BLaER1 (cell line): ENCODE measurements around the gene NMNAT2.

Experiments
- H3K27ac ChIP-seq: shearing (Covaris generic); formaldehyde crosslinking; 2 replicates; pipeline ENCODE4 v1.8.1; 2022
- H3K27me3 ChIP-seq: shearing (Covaris generic); formaldehyde crosslinking; 2 replicates; pipeline ENCODE4 v1.8.1; 2022
- H3K36me3 ChIP-seq: shearing (Covaris generic); formaldehyde crosslinking; 2 replicates; pipeline ENCODE4 v1.8.1; 2022
- H3K4me1 ChIP-seq: shearing (Covaris generic); formaldehyde crosslinking; 2 replicates; pipeline ENCODE4 v1.8.1; 2022
- H3K4me2 ChIP-seq: shearing (Covaris generic); formaldehyde crosslinking; 2 replicates; pipeline ENCODE4 v1.8.1; 2022
- H3K4me3 ChIP-seq: shearing (Covaris generic); formaldehyde crosslinking; 2 replicates; pipeline ENCODE4 v1.8.1; 2022
- H3K9ac ChIP-seq: shearing (Covaris generic); formaldehyde crosslinking; 2 replicates; pipeline ENCODE4 v1.8.1; 2022
- H3K9me3 ChIP-seq: shearing (Covaris generic); formaldehyde crosslinking; 2 replicates; pipeline ENCODE4 v1.8.1; 2022
- H4K20me1 ChIP-seq: shearing (Covaris generic); formaldehyde crosslinking; 2 replicates; pipeline ENCODE4 v1.8.1; 2022
- Cebpa-rat ChIP-seq: shearing (Covaris generic); IDR thresholded peaks from 2 replicates; pipeline ENCODE4 v1.8.1; 2022

The NMNAT2 gene

DNA sequence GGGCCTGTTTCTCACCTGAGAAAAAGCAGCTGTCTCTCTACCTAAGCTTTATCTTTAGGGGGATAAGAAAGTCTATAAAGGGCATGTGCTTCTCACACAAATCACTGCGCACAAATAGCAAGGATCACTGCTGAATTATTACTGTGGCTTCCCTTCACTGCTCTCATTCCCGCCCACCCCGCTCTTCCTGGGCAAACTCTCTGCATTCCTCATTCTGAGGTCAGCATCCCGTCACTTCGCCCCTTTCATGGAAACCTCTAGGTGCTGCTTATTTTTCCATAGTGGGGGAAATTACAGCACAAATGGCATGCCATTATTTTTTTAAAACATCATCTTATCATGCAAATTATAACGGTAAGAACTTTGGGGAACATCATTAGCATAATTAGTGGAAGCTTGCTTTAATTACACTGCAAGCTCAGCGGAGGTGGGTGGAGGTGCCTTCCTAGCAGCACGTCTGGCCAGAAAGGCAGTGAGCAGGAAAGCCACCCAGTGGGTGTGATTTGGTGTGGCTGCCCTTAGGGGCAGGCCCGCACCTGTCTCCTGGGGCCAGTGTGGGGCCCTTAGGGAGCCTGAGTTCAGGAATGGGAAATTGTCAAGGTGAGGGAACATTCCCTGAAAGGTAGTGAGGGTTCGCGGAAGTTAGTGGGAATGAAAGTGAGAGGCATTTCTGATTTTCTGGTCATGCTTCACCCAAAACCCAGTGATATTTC, 126.2 kb downstream of the NMNAT2 start:
- no peaks in the 10 kb centered on the region for H3K36me3 ChIP-seq
- no peak overlapping the region for H3K9ac ChIP-seq
- H3K27me3 ChIP-seq: no peaks in the 10 kb centered on the region
- H3K4me3 ChIP-seq: no peak overlapping the region
- no peaks in the 10 kb centered on the region for H3K4me1 ChIP-seq
- no peaks in the 10 kb centered on the region for H3K9me3 ChIP-seq
- TF ChIP-seq Cebpa-rat: no peak
- no peak overlapping the region for H3K27ac ChIP-seq
- H4K20me1 ChIP-seq: no peaks in the 10 kb centered on the region
- no peak overlapping the region for H3K4me2 ChIP-seq

DNA sequence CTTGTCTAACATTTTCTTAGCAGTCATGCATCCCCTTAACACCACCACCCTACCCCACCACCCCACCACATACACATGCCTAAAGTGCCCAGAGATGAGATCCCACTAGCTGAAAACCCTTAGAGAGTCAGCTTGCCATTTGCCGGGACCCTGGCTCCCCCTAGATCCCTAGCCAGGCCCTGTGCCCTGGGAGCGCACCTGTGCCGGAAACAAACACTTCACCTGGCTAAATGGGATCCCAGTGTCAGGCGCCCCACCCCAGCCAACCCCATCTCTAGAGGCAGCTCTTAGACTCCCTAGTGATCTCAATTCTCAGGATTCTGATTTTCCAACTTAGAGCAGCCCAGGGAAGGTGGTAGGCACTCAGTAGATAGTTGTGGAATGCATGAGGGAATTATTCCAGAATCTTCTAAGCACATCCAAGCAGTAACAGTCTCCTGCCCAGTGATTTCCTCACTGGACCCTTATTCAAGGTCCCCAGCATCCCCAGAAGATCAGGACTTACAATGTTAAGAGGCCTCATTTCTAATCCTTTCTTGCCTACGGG, 126.9 kb downstream of the NMNAT2 start:
- Histone ChIP-seq H4K20me1 (no peaks in the 10 kb centered on the region), H3K4me2 (no peak overlapping the region), H3K36me3 (no peaks in the 10 kb centered on the region), H3K27me3 (no peaks in the 10 kb centered on the region), H3K4me1 (no peaks in the 10 kb centered on the region), H3K27ac (no peak overlapping the region), H3K9ac (no peak overlapping the region), H3K9me3 (no peaks in the 10 kb centered on the region), H3K4me3 (no peak overlapping the region)
- no peak for TF ChIP-seq Cebpa-rat

DNA sequence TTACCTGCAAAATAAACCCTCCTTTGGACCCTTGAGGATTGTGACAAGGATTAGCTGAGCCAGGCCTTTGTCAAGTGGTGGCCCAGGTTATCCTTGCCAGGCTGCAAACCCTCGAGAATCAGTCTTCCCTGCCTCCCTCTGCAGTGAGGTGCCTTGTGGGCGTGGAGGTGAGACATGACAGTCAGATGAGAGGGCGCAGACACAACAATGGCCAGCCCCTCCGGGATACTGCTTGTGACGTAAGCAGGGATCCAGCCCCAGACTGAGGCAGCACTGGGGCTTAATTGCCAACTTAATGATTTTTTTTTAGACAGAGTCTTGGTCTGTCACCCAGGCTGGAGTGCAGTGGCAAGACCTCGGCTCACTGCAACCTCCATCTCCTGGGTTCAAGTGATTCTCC, 127.6 kb downstream of the NMNAT2 start:
- Histone ChIP-seq H3K4me3 (no peak overlapping the region), H3K9ac (no peak overlapping the region), H3K4me2 (no peak overlapping the region), H3K27me3 (no peaks in the 10 kb centered on the region), H3K36me3 (no peaks in the 10 kb centered on the region), H3K4me1 (no peaks in the 10 kb centered on the region), H3K9me3 (no peaks in the 10 kb centered on the region), H4K20me1 (no peaks in the 10 kb centered on the region), H3K27ac (no peak overlapping the region)
- no peak for TF ChIP-seq Cebpa-rat

DNA sequence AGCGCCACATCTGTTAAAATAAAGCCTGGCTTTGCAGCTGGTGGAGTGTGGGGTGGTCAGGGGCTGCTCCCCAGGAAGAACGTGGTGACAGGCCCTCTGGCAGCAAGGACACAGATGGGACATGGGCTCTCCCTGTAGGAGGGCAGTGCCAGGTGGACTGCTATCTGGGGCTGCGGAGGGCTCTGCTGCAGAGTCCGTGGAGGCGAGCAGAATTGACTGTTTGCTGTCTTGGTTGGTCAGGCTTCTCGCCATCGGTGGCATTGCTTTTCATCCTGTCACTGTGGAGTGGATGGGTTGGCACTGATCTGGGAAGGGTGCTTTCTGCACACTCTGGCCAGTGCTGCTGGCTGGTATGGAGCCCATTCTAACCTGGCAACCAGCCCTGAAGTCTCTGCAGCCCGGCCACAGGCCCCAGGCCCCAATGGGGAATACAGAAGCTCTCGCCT, 129.1 kb downstream of the NMNAT2 start:
- H3K36me3 ChIP-seq: no peaks in the 10 kb centered on the region
- H3K4me1 ChIP-seq: no peaks in the 10 kb centered on the region
- no peak for TF ChIP-seq Cebpa-rat
- H3K4me3 ChIP-seq: no peak overlapping the region
- no peaks in the 10 kb centered on the region for H4K20me1 ChIP-seq
- no peaks in the 10 kb centered on the region for H3K27me3 ChIP-seq
- H3K4me2 ChIP-seq: no peak overlapping the region
- no peaks in the 10 kb centered on the region for H3K9me3 ChIP-seq
- no peak overlapping the region for H3K27ac ChIP-seq
- no peak overlapping the region for H3K9ac ChIP-seq

DNA sequence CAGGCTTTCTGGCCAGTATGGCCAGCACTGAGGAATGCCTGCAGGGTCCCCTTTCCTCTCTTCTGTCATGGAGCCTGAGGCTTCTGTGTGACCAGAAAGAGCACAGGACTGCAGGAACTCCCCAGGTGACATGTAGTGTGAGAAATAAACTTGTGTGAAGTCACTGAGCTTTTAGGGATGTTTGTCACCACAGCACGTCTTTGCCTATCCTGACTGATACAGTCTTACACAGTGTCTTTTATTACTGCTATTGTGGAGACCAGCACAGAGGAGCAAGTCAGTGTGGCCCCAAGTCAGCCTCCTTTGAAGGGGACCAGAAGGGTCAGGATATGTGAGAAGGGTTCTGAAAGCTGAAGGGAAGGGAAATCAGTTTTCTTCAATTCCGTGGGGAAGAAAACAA, 129.6 kb downstream of the NMNAT2 start:
- Histone ChIP-seq H3K9me3 (no peaks in the 10 kb centered on the region), H3K27me3 (no peaks in the 10 kb centered on the region), H3K27ac (no peak overlapping the region), H4K20me1 (no peaks in the 10 kb centered on the region), H3K4me1 (no peaks in the 10 kb centered on the region), H3K9ac (no peak overlapping the region), H3K36me3 (no peaks in the 10 kb centered on the region), H3K4me2 (no peak overlapping the region), H3K4me3 (no peak overlapping the region)
- TF ChIP-seq Cebpa-rat: no peak

DNA sequence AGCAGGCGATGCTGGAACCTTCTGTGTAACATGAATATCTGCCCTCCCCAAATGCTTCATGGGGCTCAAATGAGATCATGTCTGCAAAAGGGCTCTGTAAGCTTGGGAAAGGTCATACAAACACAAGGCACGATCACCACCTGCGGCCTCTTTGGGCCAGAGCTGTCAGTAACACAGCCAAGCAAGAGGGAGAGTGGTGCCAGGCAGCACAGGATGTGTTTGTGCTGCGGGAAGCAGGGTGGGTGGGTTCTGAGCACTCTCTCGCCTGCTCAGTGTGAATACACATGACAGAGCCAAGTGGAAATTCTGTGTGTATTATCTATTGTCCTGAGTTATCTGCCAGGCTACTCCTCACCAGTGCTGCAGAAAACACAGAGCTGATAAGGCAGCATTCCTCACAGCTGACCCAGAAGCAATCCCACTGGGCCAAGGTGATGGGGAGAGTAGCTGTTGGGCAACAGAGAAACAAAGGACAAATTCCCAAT, 130.9 kb downstream of the NMNAT2 start:
- Histone ChIP-seq H3K36me3 (no peaks in the 10 kb centered on the region), H3K27ac (no peak overlapping the region), H3K4me3 (no peak overlapping the region), H4K20me1 (no peaks in the 10 kb centered on the region), H3K27me3 (no peaks in the 10 kb centered on the region), H3K9me3 (no peaks in the 10 kb centered on the region), H3K4me1 (no peaks in the 10 kb centered on the region), H3K4me2 (no peak overlapping the region), H3K9ac (no peak overlapping the region)
- TF ChIP-seq Cebpa-rat: no peak

DNA sequence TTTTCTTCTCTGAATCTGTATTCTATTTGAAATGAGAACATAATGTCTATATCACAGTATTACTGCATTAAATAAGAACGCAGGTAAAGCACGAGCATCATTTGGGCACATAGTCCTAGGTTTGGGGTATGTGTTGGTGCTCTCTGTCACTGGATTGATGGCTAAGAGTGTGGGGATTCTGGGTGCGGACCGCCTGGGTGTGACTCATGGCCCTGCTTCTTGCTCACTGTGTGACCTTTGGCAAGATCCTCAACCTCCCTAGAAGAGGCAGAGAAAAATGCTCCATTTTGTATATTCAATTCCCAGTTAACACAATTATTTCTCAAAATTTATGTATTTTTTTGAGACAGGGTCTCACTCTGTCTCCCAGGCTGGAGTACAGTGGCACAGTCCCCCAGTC, 132.4 kb downstream of the NMNAT2 start:
- H3K27me3 ChIP-seq: no peaks in the 10 kb centered on the region
- no peaks in the 10 kb centered on the region for H3K9me3 ChIP-seq
- H3K27ac ChIP-seq: no peak overlapping the region
- no peaks in the 10 kb centered on the region for H3K4me1 ChIP-seq
- no peak overlapping the region for H3K4me2 ChIP-seq
- no peak for TF ChIP-seq Cebpa-rat
- no peaks in the 10 kb centered on the region for H3K36me3 ChIP-seq
- H3K4me3 ChIP-seq: no peak overlapping the region
- no peaks in the 10 kb centered on the region for H4K20me1 ChIP-seq
- H3K9ac ChIP-seq: no peak overlapping the region

DNA sequence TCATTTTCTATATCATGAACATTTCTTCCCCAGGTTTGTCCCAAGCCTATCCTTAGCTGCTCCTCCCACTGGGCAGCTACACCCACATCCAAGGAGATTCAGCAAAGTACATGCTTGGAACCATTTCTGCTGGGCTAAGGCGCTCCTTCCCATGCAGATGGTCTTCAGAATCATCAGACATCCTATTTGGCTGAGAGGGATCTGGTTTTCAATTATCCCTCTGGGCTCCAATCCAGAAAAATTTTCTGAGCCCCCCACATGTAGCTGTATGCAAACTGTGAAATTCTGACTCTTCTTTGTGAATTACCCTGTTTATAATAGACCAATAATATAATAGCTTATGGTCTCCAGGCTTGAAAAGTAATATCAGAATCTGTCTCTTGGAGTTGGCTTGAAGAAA, 132.9 kb downstream of the NMNAT2 start:
- Histone ChIP-seq H3K4me3 (no peak overlapping the region), H3K4me2 (no peak overlapping the region), H3K27me3 (no peaks in the 10 kb centered on the region), H3K4me1 (no peaks in the 10 kb centered on the region), H3K9ac (no peak overlapping the region), H3K36me3 (no peaks in the 10 kb centered on the region), H4K20me1 (no peaks in the 10 kb centered on the region), H3K9me3 (no peaks in the 10 kb centered on the region), H3K27ac (no peak overlapping the region)
- no peak for TF ChIP-seq Cebpa-rat

DNA sequence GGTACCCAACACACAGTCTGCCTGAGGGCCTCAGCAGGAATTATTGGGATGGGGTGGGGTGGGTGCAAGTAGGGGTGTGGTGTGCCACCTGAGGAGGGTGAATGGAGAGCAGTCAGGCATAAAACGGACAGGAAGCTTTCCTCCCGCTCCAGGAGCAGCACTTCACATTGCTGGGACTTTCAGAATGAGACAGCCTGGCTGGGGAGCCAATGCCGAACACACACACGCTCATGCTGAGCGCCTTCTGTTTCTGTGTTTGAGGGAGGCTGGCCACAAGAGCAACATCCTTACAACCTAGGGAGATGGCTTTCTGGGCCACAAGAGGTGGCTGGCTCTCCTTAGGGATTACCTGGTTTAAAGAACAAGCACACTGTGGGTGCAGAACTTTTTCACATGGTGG, 134.1 kb downstream of the NMNAT2 start:
- TF ChIP-seq Cebpa-rat: no peak
- Histone ChIP-seq H3K4me2 (no peak overlapping the region), H3K27me3 (no peaks in the 10 kb centered on the region), H3K9ac (no peak overlapping the region), H3K27ac (no peak overlapping the region), H4K20me1 (no peaks in the 10 kb centered on the region), H3K36me3 (no peaks in the 10 kb centered on the region), H3K4me3 (no peak overlapping the region), H3K9me3 (no peaks in the 10 kb centered on the region), H3K4me1 (peaks cover 6% of the 10 kb centered on the region)

DNA sequence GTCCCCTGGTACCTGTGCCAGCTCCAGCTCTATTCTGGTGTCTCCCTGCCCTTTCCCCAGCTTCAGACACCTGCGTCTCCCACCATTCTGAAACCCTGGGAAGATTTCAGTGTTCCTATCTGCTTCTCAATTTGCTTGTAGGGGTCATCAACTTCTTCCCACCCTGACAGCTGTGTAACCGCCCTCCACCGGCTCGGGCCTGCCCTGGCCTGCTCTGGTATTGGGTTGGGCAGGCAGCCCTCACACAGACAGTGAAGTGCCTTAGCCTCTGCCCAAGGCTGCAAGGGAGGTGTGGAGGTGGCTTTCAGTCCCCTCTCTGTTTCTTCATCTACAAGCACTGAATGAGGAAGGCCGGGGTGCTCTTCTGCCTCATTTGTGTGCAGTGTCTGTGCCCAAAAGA, 134.9 kb downstream of the NMNAT2 start:
- no peak overlapping the region for H3K27ac ChIP-seq
- H3K9ac ChIP-seq: no peak overlapping the region
- no peaks in the 10 kb centered on the region for H3K36me3 ChIP-seq
- no peaks in the 10 kb centered on the region for H3K9me3 ChIP-seq
- peaks cover 14% of the 10 kb centered on the region for H3K4me1 ChIP-seq
- no peaks in the 10 kb centered on the region for H4K20me1 ChIP-seq
- TF ChIP-seq Cebpa-rat: no peak
- no peak overlapping the region for H3K4me3 ChIP-seq
- H3K4me2 ChIP-seq: no peak overlapping the region
- H3K27me3 ChIP-seq: no peaks in the 10 kb centered on the region
